GM23248 (cell line): ENCODE measurements around the gene LSM2. TPM values are rescaled to one million over a fixed set of nuclear protein-coding genes. Genes with fewer than 3 reads are reported as not detected.
A peak's percentile ranks its signal among the peaks of the same experiment; 100 is the strongest.

ENCODE experiments used
- DNase-seq: peaks from one replicate; pipeline ENCODE4 v3.0.0-alpha.2; 2015
- H2AFZ ChIP-seq: fragments of 200-600 bp; sonication (generic); 2 replicates; pipeline ENCODE4 v1.6.1; 2016; ENCODE audit warnings: antibody characterized with exemption
- H3F3A ChIP-seq: fragments of 200-600 bp; sonication (generic); 2 replicates; pipeline ENCODE4 v1.6.1; 2016; ENCODE audit warnings: mild to moderate bottlenecking, antibody characterized with exemption, mixed run types; ENCODE audit not compliant: insufficient read depth
- H3K27ac ChIP-seq: fragments of 200-600 bp; sonication (generic); 2 replicates; pipeline ENCODE4 v1.5.1; 2016; ENCODE audit warnings: mild to moderate bottlenecking
- H3K27me3 ChIP-seq: fragments of 200-600 bp; sonication (generic); replicated peaks from 2 replicates; pipeline ENCODE4 v1.6.1; 2016; ENCODE audit warnings: mild to moderate bottlenecking; ENCODE audit not compliant: insufficient read depth
- H3K36me3 ChIP-seq: fragments of 200-600 bp; sonication (generic); 2 replicates; pipeline ENCODE4 v1.6.1; 2016; ENCODE audit warnings: low read depth, mild to moderate bottlenecking
- H3K4me1 ChIP-seq: fragments of 200-600 bp; sonication (generic); 2 replicates; pipeline ENCODE4 v1.6.1; 2016; ENCODE audit warnings: mild to moderate bottlenecking; ENCODE audit not compliant: insufficient read depth
- H3K4me2 ChIP-seq: fragments of 200-600 bp; sonication (generic); one replicate; pipeline ENCODE4 v1.6.1; 2016; ENCODE audit warnings: mild to moderate bottlenecking; ENCODE audit not compliant: unreplicated experiment
- H3K4me3 ChIP-seq: fragments of 200-600 bp; sonication (generic); 2 replicates; pipeline ENCODE4 v1.5.1; 2016; ENCODE audit warnings: mild to moderate bottlenecking
- H3K79me2 ChIP-seq: fragments of 200-600 bp; sonication (generic); 2 replicates; pipeline ENCODE4 v1.6.1; 2016; ENCODE audit warnings: mild to moderate bottlenecking; ENCODE audit not compliant: insufficient read depth
- H3K9ac ChIP-seq: fragments of 200-600 bp; sonication (generic); 2 replicates; pipeline ENCODE4 v1.6.1; 2016; ENCODE audit warnings: mild to moderate bottlenecking
- H3K9me2 ChIP-seq: fragments of 200-600 bp; sonication (generic); 2 replicates; pipeline ENCODE4 v1.6.1; 2016; ENCODE audit warnings: mixed run types, mild to moderate bottlenecking, moderate library complexity; ENCODE audit not compliant: insufficient read depth
- H3K9me3 ChIP-seq: fragments of 200-600 bp; sonication (generic); one replicate; pipeline ENCODE4 v1.6.1; 2017; ENCODE audit warnings: low read depth
- H4K20me1 ChIP-seq: fragments of 200-600 bp; sonication (generic); 2 replicates; pipeline ENCODE4 v1.6.0; 2016; ENCODE audit not compliant: insufficient read depth
- EZH2 ChIP-seq: fragments of 200-600 bp; sonication (generic); IDR thresholded peaks from 2 replicates; pipeline ENCODE4 v1.6.1; 2018; ENCODE audit warnings: antibody characterized with exemption, mild to moderate bottlenecking; ENCODE audit not compliant: insufficient read depth, poor library complexity, severe bottlenecking
- EZH2phosphoT487 ChIP-seq: fragments of 200-600 bp; sonication (generic); IDR thresholded peaks from 2 replicates; pipeline ENCODE4 v1.6.1; 2018; ENCODE audit warnings: antibody characterized with exemption, moderate library complexity, mild to moderate bottlenecking, low read depth; ENCODE audit not compliant: insufficient read depth
- WGBS, 2 experiments: methylation state at CpG; one replicate each; pipeline ENCODE4 v1.1.6; 2015 to 2017; ENCODE audit warnings: low lambda C conversion rate in 2 of 2, low coverage in 1 of 2; ENCODE audit errors: missing lambda C conversion rate in 2 of 2; 5-methylcytosine and 5-hydroxymethylcytosine counted together
- in situ Hi-C: fragments of 300-500 bp; cut with MboI; formaldehyde crosslinking; loops from 2 replicates; pipeline ENCODE4 v1.15.0; 2020
- polyA plus RNA-seq: library from polyadenylated mRNA; unstranded; fragments of >200 nt; fragmentation: Nextera tagmentation; extraction: Ambion mirVana; gene quantifications from 2 replicates; pipeline ENCODE4 v1.2.1, GENCODE V29; 2016
- total RNA-seq: library from RNA; depleted of rRNA; stranded (reverse); fragments of >200 nt; shearing (Covaris generic); gene quantifications from 2 replicates; pipeline ENCODE4 v1.2.3, GENCODE V29; 2014

The LSM2 gene
- total and polyA plus RNA-seq, 2 experiments from 2014 or later: 40.3 to 48.4 TPM

GRCh38 chr6:31760790-31761189, 46.0 kb downstream of the LSM2 start:
- H3F3A ChIP-seq: no peaks in the 10 kb centered on the region
- no peak for TF ChIP-seq EZH2
- TF ChIP-seq EZH2phosphoT487: no peak
- H3K4me1 ChIP-seq: peaks cover 9% of the 10 kb centered on the region
- WGBS, 2 experiments: 80 to 87% methylated on average over 5 of the region's 5 CpGs
- no peak overlapping the region for H3K4me2 ChIP-seq
- in situ Hi-C loops: no loop called here
- H3K9ac ChIP-seq: no peak overlapping the region
- no peak overlapping the region for H2AFZ ChIP-seq
- H3K27me3 ChIP-seq: no peaks in the 10 kb centered on the region
- DNase-seq: no peak
- no peak overlapping the region for H3K4me3 ChIP-seq
- no peak overlapping the region for H3K27ac ChIP-seq
- H3K36me3 ChIP-seq: no peaks in the 10 kb centered on the region
- H3K9me3 ChIP-seq: no peaks in the 10 kb centered on the region
- H4K20me1 ChIP-seq: no peaks in the 10 kb centered on the region
- no peaks in the 10 kb centered on the region for H3K79me2 ChIP-seq
- H3K9me2 ChIP-seq: no peaks in the 10 kb centered on the region

DNA sequence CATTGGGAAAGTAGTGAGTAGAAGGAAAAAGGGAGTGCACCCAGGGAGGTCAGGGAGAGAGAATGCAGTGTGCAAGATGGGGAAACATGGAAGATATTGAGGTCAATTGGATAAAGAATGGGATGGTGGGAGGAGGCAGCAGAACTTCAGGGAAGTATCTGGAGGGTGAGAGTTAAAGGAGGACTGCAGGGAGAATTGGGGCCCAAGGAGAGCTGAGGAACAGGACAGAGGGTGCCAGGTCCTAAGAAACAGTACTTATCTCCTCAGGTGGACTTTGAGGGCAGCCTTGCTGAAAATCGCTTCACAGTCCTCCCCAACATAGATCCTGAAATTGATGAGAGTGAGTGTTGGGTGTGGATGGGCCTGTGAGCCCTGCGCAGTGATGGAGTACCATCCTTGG, 48.5 kb downstream of the LSM2 start:
- 93 to 100% methylated on average over 2 of the region's 2 CpGs for WGBS, 2 experiments
- TF ChIP-seq EZH2: no peak
- no peak for TF ChIP-seq EZH2phosphoT487
- Histone ChIP-seq H3K79me2 (no peaks in the 10 kb centered on the region), H3K9ac (no peak overlapping the region), H3K4me1 (peaks cover 2% of the 10 kb centered on the region), H3K27me3 (no peaks in the 10 kb centered on the region), H4K20me1 (no peaks in the 10 kb centered on the region), H2AFZ (no peak overlapping the region), H3K9me3 (no peaks in the 10 kb centered on the region), H3K27ac (no peak overlapping the region), H3K4me2 (no peak overlapping the region), H3K9me2 (no peaks in the 10 kb centered on the region), H3K36me3 (no peaks in the 10 kb centered on the region), H3F3A (peaks cover 4% of the 10 kb centered on the region; the same call in 1 of the 2 replicates), H3K4me3 (no peak overlapping the region)
- no peak for DNase-seq
- in situ Hi-C loops: no loop called here

DNA sequence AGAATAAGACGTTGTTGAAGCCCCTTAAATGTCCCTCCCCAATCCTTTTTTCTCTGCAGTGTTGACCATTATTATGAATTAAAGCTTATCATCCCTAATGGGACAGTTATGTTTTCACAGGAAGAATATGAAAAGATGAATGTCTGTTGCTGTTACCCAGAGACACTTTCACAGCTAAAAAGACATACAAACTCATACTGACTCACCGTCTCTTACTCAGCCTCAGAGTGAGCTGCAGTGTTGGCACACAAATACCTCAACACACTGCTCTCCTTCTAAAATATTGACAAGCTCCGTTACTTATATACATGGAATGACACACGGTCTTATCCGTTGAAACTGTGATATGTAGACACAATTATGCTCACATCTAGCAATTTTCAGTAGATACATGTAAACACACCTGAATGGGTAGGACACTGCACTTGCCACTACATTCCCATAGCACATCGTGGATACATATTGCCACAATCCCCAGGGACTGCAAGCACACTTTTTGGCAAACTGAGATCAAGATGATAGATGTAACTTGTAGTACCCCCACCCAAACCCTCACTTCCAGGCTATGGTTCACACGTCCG, 53.9 kb downstream of the LSM2 start:
- Histone ChIP-seq H3K9me3 (no peaks in the 10 kb centered on the region), H3K9me2 (no peaks in the 10 kb centered on the region), H3F3A (peaks cover 13% of the 10 kb centered on the region), H3K4me1 (peaks cover 10% of the 10 kb centered on the region), H2AFZ (no peak overlapping the region), H3K79me2 (no peaks in the 10 kb centered on the region), H3K27ac (peak overlapping the region; percentile 47), H4K20me1 (no peaks in the 10 kb centered on the region), H3K4me2 (peak overlapping the region; percentile 26), H3K27me3 (no peaks in the 10 kb centered on the region), H3K36me3 (no peaks in the 10 kb centered on the region), H3K9ac (peak overlapping the region; percentile 14; the same call in 1 of the 2 replicates), H3K4me3 (no peak overlapping the region)
- in situ Hi-C loops: no loop called here
- no peak for TF ChIP-seq EZH2
- TF ChIP-seq EZH2phosphoT487: no peak
- DNase-seq: peak; percentile 91
- WGBS, 2 experiments: 30 to 38% methylated on average over 8 of the region's 8 CpGs

DNA sequence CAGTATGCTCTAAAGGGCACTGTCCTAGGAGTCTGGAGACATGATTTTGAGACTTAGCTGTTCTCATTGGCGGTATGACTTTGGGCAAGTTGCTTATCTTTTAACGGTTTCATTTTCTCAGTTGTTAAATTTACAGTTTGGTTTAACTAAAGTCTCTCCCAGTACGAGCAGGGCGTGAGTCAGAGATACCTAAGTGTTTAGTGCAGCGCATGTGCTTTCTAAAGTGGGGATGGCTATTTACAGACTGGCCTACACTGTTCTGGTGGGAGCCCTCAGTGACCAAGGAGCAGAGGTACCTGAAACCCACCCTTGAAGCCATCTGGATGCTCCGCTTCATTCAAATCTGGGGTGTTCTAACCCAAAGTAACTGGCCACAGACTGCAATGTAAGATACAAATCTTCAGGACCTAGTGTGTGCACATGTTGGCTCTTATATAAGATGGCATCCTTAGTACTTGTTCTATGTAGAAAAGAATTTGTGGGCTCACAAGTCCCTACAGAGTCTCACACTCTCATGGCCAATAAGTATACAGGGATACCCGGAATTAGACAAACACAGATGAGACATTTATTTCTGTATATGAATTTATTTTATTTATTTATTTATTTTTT, 56.2 kb downstream of the LSM2 start:
- no peak overlapping the region for H2AFZ ChIP-seq
- no peaks in the 10 kb centered on the region for H3K9me2 ChIP-seq
- H3K9ac ChIP-seq: no peak overlapping the region
- no peak overlapping the region for H3K4me2 ChIP-seq
- DNase-seq: no peak
- TF ChIP-seq EZH2: no peak
- no peak for TF ChIP-seq EZH2phosphoT487
- no peak overlapping the region for H3K4me3 ChIP-seq
- WGBS, 2 experiments: 94 to 95% methylated on average over 7 of the region's 7 CpGs
- no peak overlapping the region for H3K27ac ChIP-seq
- no peaks in the 10 kb centered on the region for H3K9me3 ChIP-seq
- H3K79me2 ChIP-seq: no peaks in the 10 kb centered on the region
- H3F3A ChIP-seq: peaks cover 13% of the 10 kb centered on the region
- in situ Hi-C loops: no loop called here
- no peaks in the 10 kb centered on the region for H3K27me3 ChIP-seq
- no peaks in the 10 kb centered on the region for H3K36me3 ChIP-seq
- H4K20me1 ChIP-seq: no peaks in the 10 kb centered on the region
- H3K4me1 ChIP-seq: peaks cover 10% of the 10 kb centered on the region
